ENCODE measurements around the gene TNFAIP8L3.

DNA sequence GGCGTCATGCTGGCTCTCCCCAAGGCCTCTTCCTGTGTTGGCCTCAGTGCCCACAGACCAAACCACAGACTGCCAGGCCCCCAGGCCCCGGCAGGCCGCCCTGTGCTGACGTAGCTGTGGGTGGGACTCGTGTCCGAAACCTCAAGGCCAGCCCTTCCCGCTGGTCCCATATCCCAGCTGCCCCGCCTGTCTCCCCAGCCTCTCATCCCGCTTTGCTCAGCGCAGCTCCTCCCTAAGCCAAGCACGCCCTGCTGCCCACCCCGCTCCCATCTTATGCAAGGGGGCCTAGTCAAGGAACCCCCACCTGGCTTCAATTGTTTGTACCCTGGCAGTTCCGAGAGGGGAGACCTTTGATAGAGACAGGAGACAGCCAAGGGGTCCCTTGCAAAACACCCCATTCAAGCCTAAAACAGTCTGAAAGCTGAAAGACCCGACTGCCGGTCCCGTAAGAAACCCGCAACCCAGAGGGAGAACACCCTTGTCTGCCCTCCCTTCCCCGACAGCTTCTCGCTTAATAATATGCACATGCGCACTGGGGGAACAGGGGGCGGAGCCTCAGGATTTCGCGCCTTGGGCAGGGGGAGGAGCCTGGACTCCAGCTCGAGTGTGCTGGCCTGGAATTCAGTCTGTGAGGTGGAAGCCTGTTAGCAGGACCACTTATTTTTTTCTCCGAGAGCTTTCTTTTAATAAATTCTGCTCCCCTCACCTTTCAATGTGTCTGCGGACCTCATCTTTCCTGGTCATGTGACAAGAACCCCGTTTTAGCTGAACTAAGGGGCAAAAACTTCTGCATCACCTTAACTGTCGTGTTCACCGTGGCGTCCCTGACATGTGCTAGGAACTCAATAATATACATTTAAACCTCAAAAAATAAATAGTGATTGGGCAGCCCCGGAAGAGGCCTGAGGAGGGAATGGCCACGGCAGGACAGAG lies 17.2 kb downstream of the TNFAIP8L3 start:
- TF ChIP-seq CTCF (IDR thresholded peaks at IDR 0.05; ENCODE audit: borderline replicate concordance, extremely low read depth, low read length, poor library complexity, severe bottlenecking) = no peak
- no peak for TF ChIP-seq EZH2 (IDR thresholded peaks at IDR 0.05; ENCODE audit: borderline replicate concordance, low read depth, low read length, severe bottlenecking)
